Stimulated activated CD4-positive, alpha-beta T cell treated with anti-CD3 and anti-CD28 coated beads, Interleukin-12 subunit alpha, Interleukin-12 subunit beta, amount 100 ng/mL, for 48 hours (primary cell): ENCODE results near the gene MED27.
"Not testable (repeated sequence)": the region's sequence is repeated elsewhere in the genome, so short reads cannot be mapped to it uniquely, and the experiment has no call there.

Experiments
- DNase-seq, 3 donors: peaks; one replicate each; pipeline ENCODE4 v3.0.0-alpha.2; 2020; ENCODE audit warnings: low read depth in 2 of 3, low spot score in 1 of 3

The MED27 gene

DNA sequence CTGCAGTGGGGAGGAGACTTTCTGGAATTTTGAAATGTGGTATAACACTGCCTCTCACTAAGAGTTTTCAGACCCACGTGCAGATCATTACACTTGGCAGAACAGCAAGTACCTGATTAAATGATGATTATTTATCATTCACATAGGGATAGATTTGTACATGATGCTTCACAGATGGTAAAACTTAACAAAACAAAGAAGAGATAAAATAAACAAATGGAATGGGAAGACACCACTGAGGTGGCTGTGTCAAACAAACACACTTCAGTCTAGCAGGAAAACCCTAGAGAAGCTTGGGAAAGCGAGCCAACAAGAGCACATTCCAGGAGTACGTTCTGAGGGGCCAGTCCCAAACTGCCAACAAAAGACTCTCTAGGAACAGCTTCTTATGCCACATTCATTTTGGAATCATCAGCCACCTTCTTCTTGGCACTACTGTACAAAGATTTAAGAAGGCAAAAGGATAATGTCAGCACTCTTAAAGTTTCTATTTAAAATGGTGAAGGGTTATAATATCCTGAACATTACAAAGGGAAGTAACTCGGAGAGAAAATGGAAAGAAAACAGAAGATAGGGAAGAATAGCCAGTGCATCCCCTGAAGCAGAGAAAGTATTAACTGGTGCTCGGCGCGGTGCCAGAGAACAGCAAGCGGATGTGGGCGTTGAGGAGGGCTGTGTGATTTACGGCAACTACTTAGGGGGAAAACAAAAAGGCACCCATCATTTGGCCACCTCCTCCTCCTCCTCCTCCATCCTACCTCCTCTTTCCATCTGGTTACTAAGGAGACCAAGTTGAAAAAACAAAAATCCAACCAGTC is 1.6 kb downstream of the MED27 start:
- DNase-seq, result peak in 2 of 3 donors; percentile 8 to 30

- no peak for DNase-seq
Observed at GRCh38 chr9:132075853-132076252, 3.8 kb downstream of the MED27 start.

GRCh38 chr9:132074736-132075135 is 4.9 kb downstream of the MED27 start:
- no peak for DNase-seq

- no peak for DNase-seq
Observed at GRCh38 chr9:132071847-132072507, 7.7 kb downstream of the MED27 start.

DNA sequence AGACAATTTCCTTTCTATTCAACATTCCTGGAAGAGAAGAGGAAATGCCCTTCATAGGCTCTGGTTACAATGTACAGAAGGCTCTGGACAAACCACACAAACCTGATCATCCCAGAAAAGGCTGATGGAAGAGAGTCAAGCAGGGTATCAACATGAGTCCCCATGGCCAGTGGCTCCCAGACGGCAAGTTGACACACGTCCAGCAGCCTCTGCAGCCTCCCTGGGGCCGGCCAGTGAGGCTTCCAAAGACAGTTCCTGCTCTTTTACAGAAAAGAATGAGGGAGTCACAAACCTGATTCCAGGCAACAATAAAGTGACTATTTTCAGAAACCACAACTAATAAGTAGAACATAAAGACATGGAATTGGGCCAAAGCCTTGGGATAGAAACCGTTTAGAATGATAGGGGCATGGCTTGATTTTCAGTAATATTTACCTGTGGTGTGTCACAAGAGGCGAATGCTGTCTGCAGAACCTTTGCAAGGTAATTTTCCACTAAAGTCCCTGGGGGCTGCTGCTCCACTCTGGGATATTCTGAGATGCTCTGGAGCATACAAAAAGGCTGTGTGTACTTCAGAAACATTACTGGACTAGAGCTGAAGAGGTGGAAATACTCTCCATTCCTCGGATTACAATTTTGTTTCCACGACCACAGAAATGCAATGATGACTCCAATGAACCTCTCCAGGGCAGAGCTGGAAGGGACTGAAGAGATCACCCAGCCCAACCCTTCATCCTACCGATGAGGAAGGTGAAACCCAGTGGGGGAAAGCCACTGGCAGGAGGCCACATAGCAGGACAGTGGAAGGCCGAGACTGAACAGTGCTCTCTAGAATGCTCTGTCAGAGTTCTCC is 10.4 kb downstream of the MED27 start:
- DNase-seq, result no peak

- no peak for DNase-seq
Observed at GRCh38 chr9:132068605-132069004, 11.1 kb downstream of the MED27 start.

GRCh38 chr9:132066511-132066910 is 13.2 kb downstream of the MED27 start:
- DNase-seq, result no peak

- no peak for DNase-seq
Observed at GRCh38 chr9:132066057-132066456, 13.6 kb downstream of the MED27 start.

DNA sequence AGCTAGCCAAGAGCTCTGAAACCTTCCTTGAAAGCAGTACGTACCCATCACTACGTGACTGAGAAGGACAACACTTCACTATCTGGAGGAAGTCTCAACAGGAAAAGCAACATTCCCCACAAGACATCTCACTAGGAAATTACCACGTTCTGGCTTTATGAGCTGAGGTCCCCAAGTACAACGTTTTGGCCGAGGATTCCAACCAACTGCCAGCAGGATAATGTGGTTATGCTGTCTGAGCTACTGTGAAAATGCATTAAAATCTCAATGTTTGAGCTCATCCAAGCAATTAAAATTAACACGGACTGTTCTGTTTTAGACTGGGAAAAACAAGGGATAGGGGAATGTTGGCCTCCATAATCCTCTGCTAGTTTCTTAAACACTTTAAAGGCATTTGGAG is 16.4 kb downstream of the MED27 start:
- no peak for DNase-seq

GRCh38 chr9:132062806-132063205 is 16.9 kb downstream of the MED27 start:
- no peak for DNase-seq

- no peak for DNase-seq
Observed at GRCh38 chr9:132061526-132061925, 18.1 kb downstream of the MED27 start.

- no peak for DNase-seq
Observed at GRCh38 chr9:132059361-132059760, 20.3 kb downstream of the MED27 start.

DNA sequence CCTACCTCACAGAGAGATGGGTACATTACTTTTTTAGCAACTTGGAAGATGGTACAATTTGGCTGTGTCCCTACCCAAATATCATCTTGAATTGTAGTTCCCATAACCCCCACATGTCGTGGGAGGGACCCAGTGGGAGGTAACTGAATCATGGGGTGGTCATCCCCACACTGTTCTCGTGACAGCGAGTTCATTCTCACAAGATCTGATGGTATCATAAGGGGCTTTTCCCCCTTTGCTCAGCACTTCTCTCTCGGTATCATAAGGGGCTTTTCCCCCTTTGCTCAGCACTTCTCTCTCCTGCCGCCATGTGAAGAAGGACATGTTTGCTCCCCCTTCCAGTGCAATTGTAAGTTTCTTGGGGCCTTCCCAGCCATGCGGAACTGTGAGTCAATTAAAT is 21.4 kb downstream of the MED27 start:
- not testable (repeated sequence) for DNase-seq

DNA sequence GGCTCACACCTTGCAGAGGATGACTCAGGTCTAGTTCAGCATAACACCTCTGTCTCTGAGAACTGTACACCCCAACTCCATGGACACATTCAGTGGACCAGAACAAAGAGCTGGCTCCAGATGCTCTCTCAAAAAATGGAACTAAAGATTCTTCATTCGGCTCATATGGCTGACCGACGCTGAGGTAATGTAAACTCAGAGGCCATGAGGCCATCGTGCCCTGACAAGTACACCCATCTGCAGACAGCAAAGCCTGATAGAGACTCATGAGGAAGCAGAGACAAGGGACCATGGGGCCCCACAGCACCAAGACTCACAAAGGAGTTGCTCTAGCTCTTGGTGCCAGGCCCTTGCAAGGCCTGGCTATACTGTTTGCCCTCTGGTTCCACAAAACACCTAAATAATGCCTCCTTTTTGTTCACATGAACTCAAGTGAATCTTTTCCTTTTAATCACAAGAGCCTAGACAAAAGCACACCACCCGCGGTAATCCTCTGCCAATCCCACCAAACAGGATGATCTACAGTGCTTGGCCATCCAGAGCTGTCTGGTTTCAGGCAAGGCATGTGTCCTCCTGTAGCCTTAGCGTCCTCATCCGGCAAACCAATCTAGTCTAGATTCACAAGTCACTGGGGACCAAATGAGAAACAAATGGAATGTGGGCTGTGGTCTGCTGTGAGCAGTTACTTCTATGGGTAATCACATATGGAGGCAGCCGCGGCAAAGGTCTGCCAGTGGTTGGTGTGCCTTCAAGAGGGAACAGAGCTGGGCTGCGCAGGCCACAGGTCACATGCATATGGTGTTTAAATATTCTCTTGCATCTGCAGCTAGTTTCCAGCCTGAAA is 22.7 kb downstream of the MED27 start:
- no peak for DNase-seq

DNA sequence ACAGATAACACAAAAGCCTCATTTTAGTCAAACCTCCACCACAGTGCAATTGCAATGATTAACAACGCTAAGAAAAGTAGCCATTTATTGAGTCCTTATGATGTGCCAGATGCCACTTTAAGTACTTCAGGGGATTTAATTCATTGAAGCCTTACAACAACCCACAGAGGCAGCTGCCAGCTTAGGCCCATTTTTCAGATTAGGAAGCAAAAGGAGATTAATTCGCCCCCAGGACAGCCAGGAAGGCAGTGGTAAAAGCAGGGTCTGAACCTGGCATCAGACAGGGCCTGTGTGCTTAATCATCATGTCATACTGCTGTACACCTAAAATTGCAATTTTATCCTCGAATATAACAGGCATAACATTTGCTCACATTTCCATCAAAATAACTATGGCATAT is 23.9 kb downstream of the MED27 start:
- DNase-seq, result no peak

- DNase-seq, result no peak
Observed at GRCh38 chr9:132054024-132054423, 25.6 kb downstream of the MED27 start.

DNA sequence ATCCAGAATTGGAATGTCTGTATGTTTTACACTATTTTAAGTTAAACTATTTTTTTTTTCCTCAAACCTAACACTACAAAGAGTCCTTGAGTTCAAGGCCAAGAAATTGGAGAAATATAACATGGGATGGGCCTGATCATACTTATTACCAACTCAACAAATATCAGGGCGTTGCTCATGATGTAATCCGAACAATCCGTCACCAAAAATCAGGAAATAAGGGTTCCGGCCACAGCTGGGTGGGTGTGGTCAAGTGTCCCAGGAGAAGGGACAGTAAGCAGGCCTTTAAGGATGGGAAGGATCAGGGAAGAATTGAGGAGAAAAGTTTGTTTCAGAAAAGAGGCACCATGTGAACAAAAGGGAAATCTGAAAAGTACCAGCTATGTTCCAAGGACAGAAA is 29.8 kb downstream of the MED27 start:
- no peak for DNase-seq

GRCh38 chr9:132049323-132049882 is 30.3 kb downstream of the MED27 start:
- DNase-seq, result no peak

- no peak for DNase-seq
Observed at GRCh38 chr9:132048201-132048600, 31.5 kb downstream of the MED27 start.

GRCh38 chr9:132046456-132046855 is 33.2 kb downstream of the MED27 start:
- no peak for DNase-seq
